GM10847 (cell line): ENCODE data around the gene RSPH1.

Experiments
- POLR2A ChIP-seq: IDR thresholded peaks from 2 replicates; pipeline ENCODE4 v1.6.1; 2011; ENCODE audit not compliant: insufficient read length; ENCODE audit errors: extremely low read depth

Gene RSPH1

DNA sequence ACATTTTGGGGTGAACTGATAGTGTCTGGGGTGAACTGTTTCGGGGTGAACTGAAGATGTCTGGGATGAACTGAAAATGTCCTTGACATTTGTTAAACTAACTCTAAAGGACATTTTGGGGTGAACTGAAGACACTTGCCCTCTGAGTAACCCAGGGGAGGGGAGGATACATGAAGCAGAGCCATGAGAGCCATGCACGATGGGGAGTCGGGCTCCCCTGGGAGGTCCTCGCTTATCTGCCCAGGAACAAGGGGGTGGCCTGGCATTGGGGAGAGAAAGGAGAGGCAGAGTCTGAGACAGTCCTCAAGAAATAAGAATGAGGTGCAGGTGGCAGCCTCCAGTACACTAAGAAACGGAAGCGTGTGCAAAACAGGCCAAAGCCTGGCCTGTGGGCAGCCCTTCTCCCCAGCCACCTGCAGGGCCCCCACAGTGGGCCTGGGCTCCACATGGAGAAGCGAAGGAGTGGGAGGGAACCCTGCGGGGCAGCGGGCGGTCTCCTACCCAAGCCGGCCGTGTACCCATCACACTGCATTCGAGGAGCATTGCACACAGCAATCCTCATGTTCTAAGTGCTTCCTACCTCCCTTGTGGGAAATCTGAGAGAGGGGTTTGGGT lies 24.2 kb downstream of the RSPH1 start:
- no peak for TF ChIP-seq POLR2A

DNA sequence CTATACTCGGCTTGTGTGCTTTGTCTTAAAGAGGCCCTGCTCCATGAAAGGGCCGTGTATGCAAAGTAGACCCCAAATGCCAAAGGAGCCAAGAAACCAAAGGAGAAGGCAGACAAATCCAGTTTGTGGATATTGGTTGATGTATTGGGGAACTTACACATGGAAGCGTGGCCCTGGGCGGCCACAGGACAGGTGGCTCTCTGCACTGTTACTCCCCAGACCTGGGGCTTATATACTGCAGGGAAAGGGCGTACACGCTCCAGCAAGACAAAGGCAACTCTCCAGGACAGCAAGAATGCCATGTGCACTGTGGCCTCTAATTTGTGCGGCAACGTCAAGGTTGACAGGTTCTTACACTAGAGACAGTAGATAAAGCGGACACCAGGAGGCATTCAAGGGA lies 24.8 kb downstream of the RSPH1 start:
- no peak for TF ChIP-seq POLR2A

GRCh38 chr21:42469272-42469671 lies 26.8 kb downstream of the RSPH1 start:
- TF ChIP-seq POLR2A: no peak

- no peak for TF ChIP-seq POLR2A
These were observed 27.4 kb downstream of the RSPH1 start for GRCh38 chr21:42468491-42469131.

DNA sequence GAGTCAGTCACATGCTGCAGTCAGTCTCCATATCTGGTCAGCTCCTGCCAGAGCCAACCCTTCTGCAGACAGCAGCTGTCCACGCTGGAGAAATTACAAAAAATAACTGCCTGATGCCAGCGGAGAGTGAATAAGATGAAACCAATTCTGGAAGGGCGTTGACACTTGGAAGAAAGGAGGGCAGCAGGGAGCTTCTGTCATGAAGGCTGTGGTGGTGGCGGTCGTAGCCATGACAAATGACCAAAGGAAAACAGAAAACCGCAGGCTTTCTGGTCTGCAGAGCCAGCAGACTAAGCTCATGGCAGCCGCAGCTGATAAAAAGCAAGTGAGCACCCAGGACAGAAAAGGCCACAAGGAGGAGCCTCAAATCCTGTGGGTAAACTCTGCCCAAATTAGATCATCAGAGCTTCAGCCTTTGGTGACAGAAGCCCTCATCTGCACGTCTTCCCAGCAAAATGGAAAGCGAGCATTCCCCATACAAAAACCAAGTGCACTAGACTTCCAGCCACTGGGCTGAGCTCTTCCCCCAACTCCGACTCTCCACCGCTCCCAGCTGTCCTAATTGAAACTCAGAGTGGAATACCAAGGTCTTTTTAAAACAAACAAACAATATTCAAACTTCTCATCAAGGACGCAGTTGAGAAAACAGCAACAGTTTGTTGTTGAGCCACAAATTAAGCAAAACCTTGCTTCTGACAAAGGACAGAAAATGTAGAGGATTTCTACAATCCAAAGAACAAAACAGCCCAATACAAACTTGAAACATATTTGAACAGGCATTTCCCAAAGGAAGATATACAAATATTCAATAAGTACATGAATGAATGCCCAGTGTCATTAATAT lies 28.7 kb downstream of the RSPH1 start:
- no peak for TF ChIP-seq POLR2A

- no peak for TF ChIP-seq POLR2A
These were observed 29.3 kb downstream of the RSPH1 start for GRCh38 chr21:42466700-42467099.

DNA sequence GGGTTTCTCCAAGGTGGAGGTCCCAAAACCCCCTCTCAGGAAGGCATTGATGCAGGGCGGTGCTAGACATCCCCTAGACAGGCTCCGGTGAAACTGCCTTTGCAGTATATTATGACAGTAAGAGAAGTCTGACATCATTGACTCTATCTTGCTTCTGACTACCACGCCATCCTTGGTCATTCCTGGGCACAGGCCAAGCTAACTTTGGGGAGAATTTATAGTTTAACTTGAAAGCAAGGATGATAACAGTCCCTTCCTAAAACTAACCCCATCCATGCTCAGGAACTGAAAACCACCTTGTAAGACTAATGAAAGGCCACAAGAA lies 30.3 kb downstream of the RSPH1 start:
- no peak for TF ChIP-seq POLR2A

- no peak for TF ChIP-seq POLR2A
These were observed 30.8 kb downstream of the RSPH1 start for GRCh38 chr21:42465008-42465802.

GRCh38 chr21:42463861-42464515 lies 32.0 kb downstream of the RSPH1 start:
- TF ChIP-seq POLR2A: no peak

DNA sequence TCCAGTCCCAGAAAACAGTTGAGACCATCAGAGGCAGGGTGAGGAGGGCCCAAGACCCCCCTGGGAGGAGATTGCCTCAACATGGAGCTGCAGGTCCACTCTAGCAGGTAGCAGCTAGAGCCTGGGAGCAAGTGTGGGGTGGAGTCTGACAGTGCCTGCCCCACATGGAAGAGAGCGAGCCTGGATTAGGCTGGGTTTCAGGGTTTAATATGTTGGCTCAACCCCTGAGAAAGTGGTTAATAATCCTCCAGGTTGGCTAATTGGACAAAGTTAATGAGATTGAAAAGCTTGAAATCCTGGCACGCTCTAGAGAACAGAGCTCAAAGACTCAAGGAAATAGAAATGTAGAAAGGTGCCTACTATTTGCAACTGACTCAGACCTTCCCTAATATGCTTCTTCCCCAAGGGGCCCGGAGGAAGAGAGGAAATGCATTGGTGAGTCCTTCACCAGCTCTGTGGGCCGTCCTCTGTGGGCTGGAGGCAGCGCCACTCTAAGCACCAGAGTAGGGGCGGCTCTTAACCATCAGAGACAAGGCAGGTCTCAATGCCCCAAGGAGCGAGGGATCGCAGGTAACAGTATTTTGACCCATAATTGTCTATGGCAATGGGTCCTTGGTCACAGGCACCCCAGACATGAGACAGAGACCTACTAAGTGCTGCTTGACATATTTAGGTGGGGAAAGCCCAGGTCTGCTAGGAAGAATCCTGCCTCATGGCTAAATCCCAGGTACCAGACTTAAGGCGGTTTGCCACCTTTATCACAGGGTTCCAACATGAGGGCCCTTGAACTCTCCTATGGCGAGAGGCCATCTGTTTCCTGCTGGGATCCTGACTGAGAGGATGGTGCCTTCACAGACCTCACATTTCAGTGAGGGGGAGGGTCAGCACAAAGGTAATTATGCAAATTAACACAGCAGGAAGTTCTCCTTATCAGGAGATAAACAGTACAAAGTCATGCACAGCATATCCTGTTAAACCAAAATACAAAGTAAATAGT lies 33.8 kb downstream of the RSPH1 start:
- TF ChIP-seq POLR2A: no peak

GRCh38 chr21:42461185-42461520 lies 34.9 kb downstream of the RSPH1 start:
- TF ChIP-seq POLR2A: no peak

DNA sequence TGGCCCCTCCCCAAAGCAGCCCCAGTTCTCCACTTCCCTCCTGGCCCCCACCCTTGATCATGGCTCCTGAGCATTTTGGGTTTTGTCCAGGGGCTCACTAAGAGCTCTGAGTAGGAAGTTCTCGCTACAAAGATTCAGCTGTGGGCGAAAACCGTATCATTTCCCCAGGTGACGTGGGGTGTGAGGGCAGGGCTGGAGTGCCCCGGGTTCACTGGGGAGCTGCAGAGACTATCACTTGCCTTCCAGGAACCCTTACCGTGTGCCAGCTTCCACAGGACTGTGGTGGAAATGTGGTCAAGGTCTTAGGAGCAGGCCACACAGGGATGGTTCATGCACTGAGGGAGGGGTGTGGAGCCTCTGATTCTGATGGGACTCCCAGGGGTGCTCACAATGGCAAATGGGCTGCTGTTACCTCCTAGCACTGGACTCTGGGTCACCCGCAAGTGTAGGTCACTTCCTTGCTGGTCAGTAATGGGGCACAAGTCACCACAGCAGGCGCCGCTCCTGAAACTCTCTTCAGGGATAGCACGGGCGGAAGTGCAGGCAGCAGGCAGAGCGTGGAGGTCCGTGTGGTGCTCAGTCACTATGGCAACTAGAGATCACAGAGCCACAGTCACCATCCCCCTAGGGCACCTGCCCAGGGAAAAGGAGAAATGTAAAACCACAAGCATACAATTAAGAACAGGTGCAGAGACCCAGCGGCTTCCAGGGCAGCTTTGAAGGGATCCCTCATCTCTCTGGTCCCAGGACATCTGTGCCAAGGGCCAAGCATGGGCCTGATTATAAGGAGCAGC lies 35.4 kb downstream of the RSPH1 start:
- TF ChIP-seq POLR2A: no peak

DNA sequence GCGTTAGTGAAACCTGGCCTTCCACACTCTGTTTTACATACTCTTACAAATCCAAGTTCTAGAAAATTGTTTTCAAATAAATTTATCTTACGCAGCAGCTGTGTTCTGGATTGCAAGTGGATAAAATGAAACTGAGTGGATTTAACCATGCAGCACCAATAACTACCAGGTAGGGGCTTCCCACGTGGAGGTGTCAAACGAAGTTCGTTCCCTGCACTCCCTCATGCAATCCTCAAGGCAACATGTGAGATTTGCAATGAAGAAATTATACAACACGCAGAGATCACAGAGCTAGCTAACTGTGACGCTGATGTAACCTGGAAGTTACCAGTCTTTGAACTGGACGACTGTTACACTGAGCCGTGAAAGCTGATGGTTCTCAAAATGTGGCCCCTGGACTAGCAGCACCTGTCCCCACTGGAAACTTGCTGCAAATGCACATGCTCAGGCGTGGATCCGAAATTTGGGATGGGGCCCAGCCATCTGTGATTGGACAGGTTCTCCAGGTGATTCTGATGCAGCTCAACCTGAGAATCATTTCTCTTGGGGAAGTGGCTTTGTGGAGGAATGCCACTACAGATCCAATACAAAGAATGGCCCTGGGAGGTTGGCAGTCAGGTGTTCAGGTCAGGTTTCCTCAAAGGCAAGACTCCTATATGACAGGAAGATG lies 36.3 kb downstream of the RSPH1 start:
- no peak for TF ChIP-seq POLR2A
